Endodermal cell (in vitro differentiated cells): Measurements from ENCODE around the gene KIAA2012. TPM values are rescaled to one million over a fixed set of nuclear protein-coding genes. Genes with fewer than 3 reads are reported as not detected.

Source experiments
- DNase-seq: peaks from one replicate; pipeline ENCODE4 v3.0.0-alpha.2; 2017
- H3K27ac ChIP-seq: 2 replicates; pipeline ENCODE4 v1.5.1; 2013; ENCODE audit warnings: mild to moderate bottlenecking, low read depth, low read length, moderate library complexity
- H3K27me3 ChIP-seq: 2 replicates; pipeline ENCODE4 v1.6.1; 2013; ENCODE audit warnings: mild to moderate bottlenecking, low read length, moderate library complexity; ENCODE audit not compliant: insufficient read depth, control insufficient read depth, poor library complexity, severe bottlenecking
- H3K36me3 ChIP-seq: 2 replicates; pipeline ENCODE4 v1.7.0; 2013; ENCODE audit warnings: mild to moderate bottlenecking, low read length, moderate library complexity; ENCODE audit not compliant: control insufficient read depth, insufficient read depth
- H3K4me1 ChIP-seq: one replicate; pipeline ENCODE4 v1.7.0; 2013; ENCODE audit warnings: low read length; ENCODE audit not compliant: control insufficient read depth, insufficient read depth
- H3K4me3 ChIP-seq: 2 replicates; pipeline ENCODE4 v1.5.1; 2013; ENCODE audit warnings: mild to moderate bottlenecking, low read length, moderate library complexity
- H3K9ac ChIP-seq: 2 replicates; pipeline ENCODE4 v1.6.1; 2013; ENCODE audit warnings: mild to moderate bottlenecking, low read length, moderate library complexity; ENCODE audit not compliant: poor library complexity, severe bottlenecking; ENCODE audit errors: extremely low read depth
- H3K9me3 ChIP-seq: 2 replicates; pipeline ENCODE4 v1.6.1; 2013; ENCODE audit warnings: mild to moderate bottlenecking, low read length, moderate library complexity; ENCODE audit not compliant: control insufficient read depth
- H3K27ac Mint-ChIP-seq: 2 replicates; pipeline ENCODE4 v1.8.0; 2020; ENCODE audit warnings: mixed read lengths
- H3K27me3 Mint-ChIP-seq: 2 replicates; pipeline ENCODE4 v1.8.0; 2021; ENCODE audit warnings: mild to moderate bottlenecking, mixed read lengths; ENCODE audit not compliant: insufficient read depth
- H3K36me3 Mint-ChIP-seq: 2 replicates; pipeline ENCODE4 v1.8.0; 2020; ENCODE audit warnings: low read depth, mixed read lengths
- H3K4me1 Mint-ChIP-seq: 2 replicates; pipeline ENCODE4 v1.8.0; 2020; ENCODE audit warnings: mixed read lengths
- H3K4me3 Mint-ChIP-seq: 2 replicates; pipeline ENCODE4 v1.8.0; 2020; ENCODE audit warnings: mild to moderate bottlenecking, moderate library complexity, mixed read lengths
- H3K9me3 Mint-ChIP-seq: 2 replicates; pipeline ENCODE4 v1.8.0; 2020; ENCODE audit warnings: mild to moderate bottlenecking, mixed read lengths
- WGBS, 2 experiments: methylation state at CpG; one replicate each; pipeline versions ENCODE4 v1.1.5 to v1.1.7; 2013; ENCODE audit warnings: missing lambda C conversion rate in 2 of 2, mixed read lengths in 1 of 2; ENCODE audit not compliant: insufficient coverage in 1 of 2, insufficient read length in 1 of 2; 5-methylcytosine and 5-hydroxymethylcytosine counted together
- total RNA-seq, 2 donors: library from RNA; stranded (reverse); fragmentation: NEBNext Ultra II Directional in 1 of 2; extraction: Animal tissue kit (Norgen Biotek cat#: 25700) in 1 of 2; gene quantifications; 2 replicates in 1 of 2; 3 replicates in 1 of 2; pipeline ENCODE4 v1.2.1, GENCODE V29; 2021
- TF ChIP-seq, protein P1 (sequence below): fragments of 200-600 bp; sonication (generic); conservative IDR thresholded peaks from 2 replicates; pipeline ENCODE4 v1.5.0; 2021; ENCODE audit warnings: antibody characterized with exemption, mild to moderate bottlenecking

KIAA2012 gene
- total RNA-seq, 2 donors from 2014 or later, result 0.62 to 1.0 TPM

DNA sequence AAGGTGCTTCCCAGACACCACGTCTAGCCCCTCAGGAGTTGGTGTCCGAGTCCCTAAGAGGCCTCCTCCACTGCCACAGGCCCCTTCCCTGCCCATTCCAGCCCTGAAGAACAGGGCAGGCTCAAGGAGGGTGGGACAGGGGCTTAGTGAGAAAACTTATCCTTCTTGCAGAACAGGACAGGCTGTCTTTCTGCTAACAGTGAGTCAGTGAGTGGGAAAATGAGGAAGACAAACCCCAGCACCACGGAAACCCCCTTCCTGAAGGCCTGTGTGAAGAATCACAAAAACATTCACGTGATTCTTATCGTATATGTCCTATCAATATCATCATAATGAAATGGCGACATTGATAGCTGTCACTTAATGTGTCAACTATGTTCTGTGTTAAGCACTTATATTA, 29.6 kb upstream of the KIAA2012 start:
- Mint-ChIP-seq H3K4me3 (no peak overlapping the region), H3K27ac (no peak overlapping the region), H3K27me3 (peaks cover 48% of the 10 kb centered on the region), H3K4me1 (peaks cover 79% of the 10 kb centered on the region), H3K9me3 (no peaks in the 10 kb centered on the region), H3K36me3 (peaks cover 7% of the 10 kb centered on the region)
- TF ChIP-seq, protein P1, sequence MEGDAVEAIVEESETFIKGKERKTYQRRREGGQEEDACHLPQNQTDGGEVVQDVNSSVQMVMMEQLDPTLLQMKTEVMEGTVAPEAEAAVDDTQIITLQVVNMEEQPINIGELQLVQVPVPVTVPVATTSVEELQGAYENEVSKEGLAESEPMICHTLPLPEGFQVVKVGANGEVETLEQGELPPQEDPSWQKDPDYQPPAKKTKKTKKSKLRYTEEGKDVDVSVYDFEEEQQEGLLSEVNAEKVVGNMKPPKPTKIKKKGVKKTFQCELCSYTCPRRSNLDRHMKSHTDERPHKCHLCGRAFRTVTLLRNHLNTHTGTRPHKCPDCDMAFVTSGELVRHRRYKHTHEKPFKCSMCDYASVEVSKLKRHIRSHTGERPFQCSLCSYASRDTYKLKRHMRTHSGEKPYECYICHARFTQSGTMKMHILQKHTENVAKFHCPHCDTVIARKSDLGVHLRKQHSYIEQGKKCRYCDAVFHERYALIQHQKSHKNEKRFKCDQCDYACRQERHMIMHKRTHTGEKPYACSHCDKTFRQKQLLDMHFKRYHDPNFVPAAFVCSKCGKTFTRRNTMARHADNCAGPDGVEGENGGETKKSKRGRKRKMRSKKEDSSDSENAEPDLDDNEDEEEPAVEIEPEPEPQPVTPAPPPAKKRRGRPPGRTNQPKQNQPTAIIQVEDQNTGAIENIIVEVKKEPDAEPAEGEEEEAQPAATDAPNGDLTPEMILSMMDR, result no peak
- Histone ChIP-seq H3K4me3 (no peak overlapping the region), H3K27ac (no peak overlapping the region), H3K27me3 (no peaks in the 10 kb centered on the region), H3K9ac (no peak overlapping the region), H3K9me3 (no peaks in the 10 kb centered on the region), H3K36me3 (peaks cover 8% of the 10 kb centered on the region), H3K4me1 (peaks cover 12% of the 10 kb centered on the region)
- DNase-seq, result no peak
- WGBS, 2 experiments, result 85 to 92% methylated on average over 4 to 6 of the region's 6 CpGs

DNA sequence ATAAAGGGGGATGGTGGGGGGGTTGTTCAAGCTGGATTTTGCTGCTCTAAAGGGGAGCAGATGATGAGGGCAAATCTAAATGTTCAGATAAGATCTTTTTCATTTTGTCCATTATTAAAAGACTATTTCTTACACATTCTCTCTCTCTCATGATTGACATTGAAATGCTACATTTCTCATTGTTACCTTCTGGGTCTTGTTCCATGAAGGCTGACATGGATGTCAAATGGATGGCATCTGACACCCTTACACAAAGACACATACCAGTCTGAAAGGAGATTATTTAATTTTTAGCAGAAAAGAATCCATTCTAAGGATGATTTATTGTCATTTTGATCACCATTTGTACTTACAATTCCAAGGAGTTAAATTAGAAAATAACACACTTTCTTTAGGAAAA, 28.3 kb upstream of the KIAA2012 start:
- no peaks in the 10 kb centered on the region for H3K9me3 Mint-ChIP-seq
- Histone ChIP-seq H3K4me1 (peaks cover 12% of the 10 kb centered on the region), H3K27me3 (no peaks in the 10 kb centered on the region), H3K4me3 (no peak overlapping the region), H3K36me3 (peaks cover 3% of the 10 kb centered on the region), H3K27ac (no peak overlapping the region), H3K9me3 (no peaks in the 10 kb centered on the region), H3K9ac (no peak overlapping the region)
- no peak overlapping the region for H3K27ac Mint-ChIP-seq
- H3K4me3 Mint-ChIP-seq, result no peak overlapping the region
- H3K27me3 Mint-ChIP-seq, result peaks cover 52% of the 10 kb centered on the region
- peaks cover 77% of the 10 kb centered on the region for H3K4me1 Mint-ChIP-seq
- TF ChIP-seq, protein P1, result no peak
- H3K36me3 Mint-ChIP-seq, result peaks cover 3% of the 10 kb centered on the region
- DNase-seq, result no peak

DNA sequence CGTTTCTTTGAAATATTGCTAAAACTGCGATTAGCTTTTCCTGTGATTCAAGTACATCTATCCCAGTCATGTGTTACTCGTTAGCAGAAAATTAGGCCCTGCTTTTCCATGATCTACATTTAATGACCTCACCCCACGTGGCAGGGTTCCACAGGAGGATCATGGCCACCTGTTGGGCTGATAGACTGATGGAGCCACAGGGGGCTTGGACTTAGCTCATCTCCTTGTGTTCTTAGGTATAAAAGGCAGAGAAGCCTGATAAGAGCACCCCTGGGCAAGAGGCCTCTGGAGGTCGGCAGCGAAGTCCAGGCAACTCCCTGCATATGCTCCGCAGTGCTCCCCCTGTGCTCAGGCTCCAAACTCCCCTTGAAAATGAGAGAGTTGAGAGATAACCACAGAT, 26.5 kb upstream of the KIAA2012 start:
- 78 to 84% methylated on average over 7 of the region's 7 CpGs for WGBS, 2 experiments
- peak overlapping the region; percentile 42 for H3K27ac Mint-ChIP-seq
- Histone ChIP-seq H3K27me3 (no peaks in the 10 kb centered on the region), H3K4me3 (no peak overlapping the region), H3K27ac (no peak overlapping the region), H3K9ac (no peak overlapping the region), H3K36me3 (no peaks in the 10 kb centered on the region), H3K9me3 (no peaks in the 10 kb centered on the region), H3K4me1 (peaks cover 16% of the 10 kb centered on the region)
- peaks cover 68% of the 10 kb centered on the region for H3K4me1 Mint-ChIP-seq
- peaks cover 44% of the 10 kb centered on the region for H3K27me3 Mint-ChIP-seq
- H3K36me3 Mint-ChIP-seq, result no peaks in the 10 kb centered on the region
- no peak for DNase-seq
- TF ChIP-seq, protein P1, result no peak
- no peaks in the 10 kb centered on the region for H3K9me3 Mint-ChIP-seq
- no peak overlapping the region for H3K4me3 Mint-ChIP-seq
